H9 (cell line): ENCODE results near the gene ADAMTS13. TPM values are rescaled to one million over a fixed set of nuclear protein-coding genes. Genes with fewer than 3 reads are reported as not detected.

Source experiments
- DNase-seq: peaks from one replicate; pipeline ENCODE4 v3.0.0-alpha.2; 2017
- H2AFZ ChIP-seq: one replicate; pipeline ENCODE4 v1.6.1; 2013; ENCODE audit warnings: mild to moderate bottlenecking, low read length, control low read depth, moderate library complexity
- H2AK5ac ChIP-seq: 2 replicates; pipeline ENCODE4 v1.6.1; 2013; ENCODE audit warnings: low read length, control low read depth, mixed read lengths; ENCODE audit not compliant: insufficient read length
- H2BK120ac ChIP-seq: one replicate; pipeline ENCODE4 v1.6.1; 2013; ENCODE audit warnings: low read depth, mild to moderate bottlenecking, low read length, control low read depth, inconsistent platforms; ENCODE audit not compliant: poor library complexity, severe bottlenecking
- H2BK12ac ChIP-seq: 2 replicates; pipeline ENCODE4 v1.6.1; 2013; ENCODE audit warnings: low read length, control low read depth, mixed read lengths, low read depth; ENCODE audit not compliant: insufficient read length
- H2BK15ac ChIP-seq: 2 replicates; pipeline ENCODE4 v1.6.1; 2013; ENCODE audit warnings: low read depth, low read length, control low read depth
- H2BK20ac ChIP-seq: one replicate; pipeline ENCODE4 v1.6.1; 2013; ENCODE audit warnings: low read depth, mild to moderate bottlenecking, low read length, control low read depth, inconsistent platforms; ENCODE audit not compliant: poor library complexity, severe bottlenecking
- H2BK5ac ChIP-seq: 2 replicates; pipeline ENCODE4 v1.6.1; 2013; ENCODE audit warnings: low read length, control low read depth, mixed read lengths; ENCODE audit not compliant: insufficient read length
- H3K14ac ChIP-seq: 2 replicates; pipeline ENCODE4 v1.6.1; 2013; ENCODE audit warnings: low read length, control low read depth; ENCODE audit not compliant: insufficient read depth
- H3K18ac ChIP-seq: 2 replicates; pipeline ENCODE4 v1.6.1; 2013; ENCODE audit warnings: low read depth, mild to moderate bottlenecking, mixed read lengths, low read length, control low read depth; ENCODE audit not compliant: insufficient read length
- H3K23ac ChIP-seq: 2 replicates; pipeline ENCODE4 v1.6.1; 2013; ENCODE audit warnings: low read length, control low read depth, mixed read lengths, low read depth; ENCODE audit not compliant: insufficient read length
- H3K23me2 ChIP-seq: 2 replicates; pipeline ENCODE4 v1.6.1; 2013; ENCODE audit warnings: low read depth, mild to moderate bottlenecking, mixed read lengths, low read length, control low read depth; ENCODE audit not compliant: insufficient read length, poor library complexity, severe bottlenecking
- H3K27ac ChIP-seq: 2 replicates; pipeline ENCODE4 v1.5.1; 2013; ENCODE audit warnings: low read length, control low read depth, mixed read lengths, low read depth; ENCODE audit not compliant: insufficient read length
- H3K27me3 ChIP-seq: 2 replicates; pipeline ENCODE4 v1.6.1; 2013; ENCODE audit warnings: low read length, control low read depth, inconsistent platforms; ENCODE audit not compliant: insufficient read depth
- H3K4ac ChIP-seq: 2 replicates; pipeline ENCODE4 v1.6.1; 2013; ENCODE audit warnings: low read depth, mild to moderate bottlenecking, control low read depth, inconsistent platforms, low read length, moderate library complexity
- H3K4me1 ChIP-seq: 2 replicates; pipeline ENCODE4 v1.6.1; 2013; ENCODE audit warnings: low read length, control low read depth, inconsistent platforms; ENCODE audit not compliant: insufficient read depth
- H3K4me2 ChIP-seq: 2 replicates; pipeline ENCODE4 v1.6.1; 2013; ENCODE audit warnings: low read length, control low read depth, mixed read lengths; ENCODE audit not compliant: insufficient read length, insufficient read depth
- H3K56ac ChIP-seq: 2 replicates; pipeline ENCODE4 v1.6.1; 2013; ENCODE audit warnings: low read depth, mild to moderate bottlenecking, mixed read lengths, low read length, control low read depth; ENCODE audit not compliant: insufficient read length
- H3K79me1 ChIP-seq: 2 replicates; pipeline ENCODE4 v1.6.1; 2013; ENCODE audit warnings: low read depth, mild to moderate bottlenecking, moderate library complexity, low read length, control low read depth, inconsistent platforms; ENCODE audit not compliant: insufficient read depth, poor library complexity, severe bottlenecking
- H3K79me2 ChIP-seq: 2 replicates; pipeline ENCODE4 v1.6.1; 2013; ENCODE audit warnings: low read length, control low read depth, inconsistent platforms; ENCODE audit not compliant: insufficient read depth
- H3K9ac ChIP-seq: 2 replicates; pipeline ENCODE4 v1.6.1; 2013; ENCODE audit warnings: low read length, control low read depth, mixed read lengths; ENCODE audit not compliant: insufficient read length; ENCODE audit errors: extremely low read depth
- H3K9me3 ChIP-seq: one replicate; pipeline ENCODE4 v1.6.1; 2013; ENCODE audit warnings: low read depth, low read length, inconsistent platforms; ENCODE audit not compliant: control insufficient read depth
- H3T11ph ChIP-seq: one replicate; pipeline ENCODE4 v1.6.1; 2013; ENCODE audit warnings: mild to moderate bottlenecking, low read length, control low read depth, inconsistent platforms
- H4K20me1 ChIP-seq: one replicate; pipeline ENCODE4 v1.6.1; 2013; ENCODE audit not compliant: control insufficient read depth, insufficient read length, insufficient read depth
- H4K5ac ChIP-seq: 2 replicates; pipeline ENCODE4 v1.6.1; 2013; ENCODE audit warnings: low read depth, mild to moderate bottlenecking, mixed read lengths, low read length, control low read depth; ENCODE audit not compliant: insufficient read length
- H4K8ac ChIP-seq: replicated peaks from 2 replicates; pipeline ENCODE4 v1.6.1; 2013; ENCODE audit warnings: low read length, control low read depth, mixed read lengths, low read depth; ENCODE audit not compliant: insufficient read length
- H4K91ac ChIP-seq: 2 replicates; pipeline ENCODE4 v1.6.1; 2013; ENCODE audit warnings: low read depth, mild to moderate bottlenecking, moderate library complexity, mixed read lengths, low read length, control low read depth; ENCODE audit not compliant: insufficient read length
- H3K27ac Mint-ChIP-seq, 3 experiments: 2 replicates in 2 of 3; 3 replicates in 1 of 3; pipeline ENCODE4 v1.8.0; 2020 to 2021; ENCODE audit warnings: mixed read lengths in 3 of 3, mild to moderate bottlenecking in 1 of 3, moderate library complexity in 1 of 3
- H3K27me3 Mint-ChIP-seq: 2 replicates; pipeline ENCODE4 v1.8.0; 2021; ENCODE audit warnings: low read depth, mild to moderate bottlenecking, moderate library complexity, mixed read lengths
- H3K36me3 Mint-ChIP-seq, 3 experiments: 2 replicates in 2 of 3; 3 replicates in 1 of 3; pipeline ENCODE4 v1.8.0; 2020 to 2021; ENCODE audit warnings: low read depth in 3 of 3, mixed read lengths in 3 of 3; ENCODE audit not compliant: insufficient read depth in 1 of 3
- H3K4me1 Mint-ChIP-seq, 2 experiments: 2 replicates each; pipeline ENCODE4 v1.8.0; 2020; ENCODE audit warnings: mixed read lengths in 2 of 2
- H3K4me3 Mint-ChIP-seq, 2 experiments: 2 replicates in 1 of 2; 3 replicates in 1 of 2; pipeline ENCODE4 v1.8.0; 2020 to 2021; ENCODE audit warnings: mild to moderate bottlenecking in 2 of 2, mixed read lengths in 2 of 2, moderate library complexity in 1 of 2
- H3K9me3 Mint-ChIP-seq, 2 experiments: 2 replicates in 1 of 2; 3 replicates in 1 of 2; pipeline ENCODE4 v1.8.0; 2020; ENCODE audit warnings: mild to moderate bottlenecking in 2 of 2, mixed read lengths in 2 of 2, moderate library complexity in 1 of 2
- WGBS: extraction: QIAGEN DNeasy Blood & Tissue Kit; methylation state at CpG from one replicate; pipeline ENCODE4 v1.1.7; 2013; ENCODE audit warnings: missing lambda C conversion rate, low lambda C conversion rate, mixed read lengths; ENCODE audit not compliant: insufficient read length; ENCODE audit errors: extremely low coverage; 5-methylcytosine and 5-hydroxymethylcytosine counted together
- total RNA-seq: library from RNA; stranded (reverse); gene quantifications from 2 replicates; pipeline ENCODE4 v1.2.1, GENCODE V29; 2021
- TF ChIP-seq, protein P1 (sequence below): fragments of 200-600 bp; sonication (generic); conservative IDR thresholded peaks from 3 replicates; pipeline ENCODE4 v1.8.0; 2021; ENCODE audit warnings: antibody characterized with exemption, mild to moderate bottlenecking

Gene ADAMTS13
- total RNA-seq, 1 experiment from 2014 or later, result 8.8 TPM

DNA sequence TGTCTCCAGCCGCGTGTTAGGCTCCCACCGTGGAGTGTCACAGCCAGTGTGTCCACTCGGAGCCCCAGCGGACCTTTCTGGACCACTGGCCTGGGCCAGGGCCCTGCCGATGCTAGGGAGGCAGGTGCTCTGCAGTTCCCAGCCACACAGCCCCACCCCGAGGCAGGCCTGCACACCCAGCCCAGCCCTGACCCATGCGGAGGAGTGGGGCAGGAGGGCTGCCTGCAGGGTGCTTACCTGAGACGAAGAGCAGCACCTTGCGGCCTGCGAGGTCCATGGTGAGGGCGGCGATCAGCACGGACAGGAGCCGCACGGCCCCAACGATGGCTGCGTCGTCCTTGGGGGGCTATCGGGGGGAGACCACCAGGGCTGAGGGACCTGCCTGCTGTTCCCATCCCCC lies 51.6 kb downstream of the ADAMTS13 start:
- no peak overlapping the region for H2BK12ac ChIP-seq
- WGBS, result no CpG with 5 or more reads among the region's 20 CpGs
- no peak overlapping the region for H3K4me2 ChIP-seq
- H2BK5ac ChIP-seq, result no peak overlapping the region
- H3K27ac ChIP-seq, result no peak overlapping the region
- no peak overlapping the region for H3T11ph ChIP-seq
- H3K4me1 ChIP-seq, result 0 out of 2 replicates have a peak, but pooled peaks cover 2% of the 10 kb centered on the region
- TF ChIP-seq, protein P1, sequence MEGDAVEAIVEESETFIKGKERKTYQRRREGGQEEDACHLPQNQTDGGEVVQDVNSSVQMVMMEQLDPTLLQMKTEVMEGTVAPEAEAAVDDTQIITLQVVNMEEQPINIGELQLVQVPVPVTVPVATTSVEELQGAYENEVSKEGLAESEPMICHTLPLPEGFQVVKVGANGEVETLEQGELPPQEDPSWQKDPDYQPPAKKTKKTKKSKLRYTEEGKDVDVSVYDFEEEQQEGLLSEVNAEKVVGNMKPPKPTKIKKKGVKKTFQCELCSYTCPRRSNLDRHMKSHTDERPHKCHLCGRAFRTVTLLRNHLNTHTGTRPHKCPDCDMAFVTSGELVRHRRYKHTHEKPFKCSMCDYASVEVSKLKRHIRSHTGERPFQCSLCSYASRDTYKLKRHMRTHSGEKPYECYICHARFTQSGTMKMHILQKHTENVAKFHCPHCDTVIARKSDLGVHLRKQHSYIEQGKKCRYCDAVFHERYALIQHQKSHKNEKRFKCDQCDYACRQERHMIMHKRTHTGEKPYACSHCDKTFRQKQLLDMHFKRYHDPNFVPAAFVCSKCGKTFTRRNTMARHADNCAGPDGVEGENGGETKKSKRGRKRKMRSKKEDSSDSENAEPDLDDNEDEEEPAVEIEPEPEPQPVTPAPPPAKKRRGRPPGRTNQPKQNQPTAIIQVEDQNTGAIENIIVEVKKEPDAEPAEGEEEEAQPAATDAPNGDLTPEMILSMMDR, result no peak
- H2AK5ac ChIP-seq, result no peak overlapping the region
- H3K9me3 Mint-ChIP-seq, result no peaks in the 10 kb centered on the region
- no peak overlapping the region for H4K5ac ChIP-seq
- no peak overlapping the region for H3K18ac ChIP-seq
- no peaks in the 10 kb centered on the region for H3K79me1 ChIP-seq
- no peaks in the 10 kb centered on the region for H3K27me3 Mint-ChIP-seq
- no peak overlapping the region for H2BK120ac ChIP-seq
- H3K4me3 Mint-ChIP-seq, result no peak overlapping the region
- no peak overlapping the region for H4K8ac ChIP-seq
- H4K20me1 ChIP-seq, result no peaks in the 10 kb centered on the region
- H3K79me2 ChIP-seq, result no peaks in the 10 kb centered on the region; the same call in 1 of the 2 replicates
- no peak overlapping the region for H3K4ac ChIP-seq
- peaks cover 11 to 20% (median 12%) of the 10 kb centered on the region in 3 experiments; a peak in 6 of 7 replicates for H3K36me3 Mint-ChIP-seq
- no peak overlapping the region for H3K56ac ChIP-seq
- no peak overlapping the region for H2BK20ac ChIP-seq
- peaks cover 4 to 5% of the 10 kb centered on the region in 2 experiments for H3K4me1 Mint-ChIP-seq
- H3K23me2 ChIP-seq, result peaks cover 7% of the 10 kb centered on the region
- no peak overlapping the region for H2AFZ ChIP-seq
- no peaks in the 10 kb centered on the region for H3K9me3 ChIP-seq
- H3K23ac ChIP-seq, result no peak overlapping the region
- no peak overlapping the region for H3K27ac Mint-ChIP-seq
- H2BK15ac ChIP-seq, result no peak overlapping the region
- no peaks in the 10 kb centered on the region for H3K27me3 ChIP-seq
- no peak overlapping the region for H3K14ac ChIP-seq
- H3K9ac ChIP-seq, result no peak overlapping the region
- no peak for DNase-seq
- no peak overlapping the region for H4K91ac ChIP-seq
